GM23248 (cell line): ENCODE data around the gene TTLL13. TPM values are rescaled to one million over a fixed set of nuclear protein-coding genes. Genes with fewer than 3 reads are reported as not detected.
"Not testable (repeated sequence)": the region's sequence is repeated elsewhere in the genome, so short reads cannot be mapped to it uniquely, and the experiment has no call there.

Experiments
- DNase-seq: peaks from one replicate; pipeline ENCODE4 v3.0.0-alpha.2; 2015
- H2AFZ ChIP-seq: fragments of 200-600 bp; sonication (generic); 2 replicates; pipeline ENCODE4 v1.6.1; 2016; ENCODE audit warnings: antibody characterized with exemption
- H3F3A ChIP-seq: fragments of 200-600 bp; sonication (generic); 2 replicates; pipeline ENCODE4 v1.6.1; 2016; ENCODE audit warnings: mild to moderate bottlenecking, antibody characterized with exemption, mixed run types; ENCODE audit not compliant: insufficient read depth
- H3K27ac ChIP-seq: fragments of 200-600 bp; sonication (generic); 2 replicates; pipeline ENCODE4 v1.5.1; 2016; ENCODE audit warnings: mild to moderate bottlenecking
- H3K27me3 ChIP-seq: fragments of 200-600 bp; sonication (generic); replicated peaks from 2 replicates; pipeline ENCODE4 v1.6.1; 2016; ENCODE audit warnings: mild to moderate bottlenecking; ENCODE audit not compliant: insufficient read depth
- H3K36me3 ChIP-seq: fragments of 200-600 bp; sonication (generic); 2 replicates; pipeline ENCODE4 v1.6.1; 2016; ENCODE audit warnings: low read depth, mild to moderate bottlenecking
- H3K4me1 ChIP-seq: fragments of 200-600 bp; sonication (generic); 2 replicates; pipeline ENCODE4 v1.6.1; 2016; ENCODE audit warnings: mild to moderate bottlenecking; ENCODE audit not compliant: insufficient read depth
- H3K4me2 ChIP-seq: fragments of 200-600 bp; sonication (generic); one replicate; pipeline ENCODE4 v1.6.1; 2016; ENCODE audit warnings: mild to moderate bottlenecking; ENCODE audit not compliant: unreplicated experiment
- H3K4me3 ChIP-seq: fragments of 200-600 bp; sonication (generic); 2 replicates; pipeline ENCODE4 v1.5.1; 2016; ENCODE audit warnings: mild to moderate bottlenecking
- H3K79me2 ChIP-seq: fragments of 200-600 bp; sonication (generic); 2 replicates; pipeline ENCODE4 v1.6.1; 2016; ENCODE audit warnings: mild to moderate bottlenecking; ENCODE audit not compliant: insufficient read depth
- H3K9ac ChIP-seq: fragments of 200-600 bp; sonication (generic); 2 replicates; pipeline ENCODE4 v1.6.1; 2016; ENCODE audit warnings: mild to moderate bottlenecking
- H3K9me2 ChIP-seq: fragments of 200-600 bp; sonication (generic); 2 replicates; pipeline ENCODE4 v1.6.1; 2016; ENCODE audit warnings: mixed run types, mild to moderate bottlenecking, moderate library complexity; ENCODE audit not compliant: insufficient read depth
- H3K9me3 ChIP-seq: fragments of 200-600 bp; sonication (generic); one replicate; pipeline ENCODE4 v1.6.1; 2017; ENCODE audit warnings: low read depth
- H4K20me1 ChIP-seq: fragments of 200-600 bp; sonication (generic); 2 replicates; pipeline ENCODE4 v1.6.0; 2016; ENCODE audit not compliant: insufficient read depth
- EZH2 ChIP-seq: fragments of 200-600 bp; sonication (generic); IDR thresholded peaks from 2 replicates; pipeline ENCODE4 v1.6.1; 2018; ENCODE audit warnings: antibody characterized with exemption, mild to moderate bottlenecking; ENCODE audit not compliant: insufficient read depth, poor library complexity, severe bottlenecking
- EZH2phosphoT487 ChIP-seq: fragments of 200-600 bp; sonication (generic); IDR thresholded peaks from 2 replicates; pipeline ENCODE4 v1.6.1; 2018; ENCODE audit warnings: antibody characterized with exemption, moderate library complexity, mild to moderate bottlenecking, low read depth; ENCODE audit not compliant: insufficient read depth
- WGBS, 2 experiments: methylation state at CpG; one replicate each; pipeline ENCODE4 v1.1.6; 2015 to 2017; ENCODE audit warnings: low lambda C conversion rate in 2 of 2, low coverage in 1 of 2; ENCODE audit errors: missing lambda C conversion rate in 2 of 2; 5-methylcytosine and 5-hydroxymethylcytosine counted together
- in situ Hi-C: fragments of 300-500 bp; cut with MboI; formaldehyde crosslinking; loops from 2 replicates; pipeline ENCODE4 v1.15.0; 2020
- polyA plus RNA-seq: library from polyadenylated mRNA; unstranded; fragments of >200 nt; fragmentation: Nextera tagmentation; extraction: Ambion mirVana; gene quantifications from 2 replicates; pipeline ENCODE4 v1.2.1, GENCODE V29; 2016
- total RNA-seq: library from RNA; depleted of rRNA; stranded (reverse); fragments of >200 nt; shearing (Covaris generic); gene quantifications from 2 replicates; pipeline ENCODE4 v1.2.3, GENCODE V29; 2014

TTLL13 gene
- total and polyA plus RNA-seq, 2 experiments from 2014 or later = not detected

DNA sequence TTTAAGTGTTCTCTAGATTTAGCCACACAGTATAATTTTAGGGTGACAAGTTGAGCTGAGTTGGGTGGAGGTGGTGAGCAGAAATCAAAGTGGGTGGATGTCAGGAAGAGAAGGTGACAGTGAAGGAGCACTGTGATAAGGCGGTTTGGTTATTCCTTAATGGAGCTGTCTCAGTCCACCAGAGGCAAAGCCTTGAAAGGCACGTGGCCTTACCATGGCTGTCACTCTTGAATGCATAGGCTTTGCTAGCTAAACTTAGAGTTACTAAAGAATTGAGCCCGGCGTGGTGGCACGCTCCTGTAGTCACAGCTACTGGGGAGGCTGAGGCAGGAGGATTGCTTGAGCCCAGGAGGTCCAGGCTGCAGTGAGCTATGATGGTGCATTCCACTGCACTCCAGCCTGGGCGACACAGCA is 560 bp upstream of the TTLL13 start:
- peak overlapping the region; percentile 90 for H2AFZ ChIP-seq
- TF ChIP-seq EZH2 (no peak), EZH2phosphoT487 (no peak)

DNA sequence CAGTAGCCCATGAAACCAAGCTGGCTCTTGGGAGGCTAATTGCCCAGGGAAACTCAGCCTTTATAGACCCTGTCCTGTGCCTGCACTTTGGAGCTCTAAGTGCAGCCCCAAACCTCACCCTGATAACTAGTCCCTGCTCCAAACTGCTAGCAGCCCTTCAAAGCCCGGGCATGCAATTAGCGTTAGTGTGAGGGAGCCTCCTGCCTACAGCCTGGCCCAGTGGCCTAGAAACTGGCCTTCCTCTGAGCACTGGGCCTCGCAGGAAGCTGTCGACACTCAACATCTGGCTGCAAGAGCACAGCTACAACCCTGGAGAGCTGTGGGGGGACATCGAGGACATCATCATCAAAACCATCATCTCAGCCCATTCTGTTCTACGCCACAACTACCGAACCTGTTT is 8.4 kb downstream of the TTLL13 start:
- WGBS, 2 experiments = 73 to 78% methylated on average over 7 of the region's 7 CpGs

More for the DNA sequence above, 560 bp upstream of the TTLL13 start:
- H3F3A ChIP-seq = peaks cover 10% of the 10 kb centered on the region; the same call in 1 of the 2 replicates
- H3K9me2 ChIP-seq = no peaks in the 10 kb centered on the region
- no peaks in the 10 kb centered on the region for H3K9me3 ChIP-seq
- DNase-seq = no peak
- no peaks in the 10 kb centered on the region for H3K27me3 ChIP-seq
- 68 to 77% methylated on average over 5 to 6 of the region's 6 CpGs for WGBS, 2 experiments
- no peaks in the 10 kb centered on the region for H4K20me1 ChIP-seq
- no peaks in the 10 kb centered on the region for H3K4me1 ChIP-seq
- peak overlapping the region; percentile 81 for H3K4me2 ChIP-seq
- in situ Hi-C loops = no loop called here
- no peak overlapping the region for H3K9ac ChIP-seq
- no peaks in the 10 kb centered on the region for H3K79me2 ChIP-seq
- peak overlapping the region; percentile 81 for H3K4me3 ChIP-seq
- H3K27ac ChIP-seq = no peak overlapping the region
- no peaks in the 10 kb centered on the region for H3K36me3 ChIP-seq

DNA sequence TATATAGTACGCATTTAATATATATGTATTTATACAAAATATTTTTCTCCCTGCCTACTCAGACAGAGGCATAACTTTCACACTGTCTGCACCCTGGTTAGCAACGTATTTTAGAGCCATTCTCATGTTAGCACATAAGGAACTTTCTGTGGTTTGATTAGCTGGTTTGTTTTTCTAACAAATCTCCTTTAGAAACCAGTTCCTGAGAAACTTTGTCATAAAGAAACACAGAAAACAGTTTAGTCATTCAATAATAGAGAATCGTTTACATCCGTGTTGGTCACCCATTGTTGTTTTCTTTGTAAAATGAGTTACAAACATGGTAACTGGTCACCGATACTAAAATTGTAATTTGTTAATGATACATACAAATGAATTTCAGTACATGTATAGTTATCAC is 10.2 kb downstream of the TTLL13 start:
- Histone ChIP-seq H3K27me3 (no peaks in the 10 kb centered on the region), H3F3A (no peaks in the 10 kb centered on the region), H3K9me3 (no peaks in the 10 kb centered on the region), H3K4me1 (peaks cover 14% of the 10 kb centered on the region), H3K9me2 (no peaks in the 10 kb centered on the region), H2AFZ (no peak overlapping the region), H3K4me2 (no peak overlapping the region), H3K9ac (no peak overlapping the region), H4K20me1 (no peaks in the 10 kb centered on the region), H3K4me3 (no peak overlapping the region), H3K27ac (no peak overlapping the region), H3K36me3 (no peaks in the 10 kb centered on the region), H3K79me2 (no peaks in the 10 kb centered on the region)
- in situ Hi-C loops = no loop called here
- 80 to 90% methylated on average over 5 of the region's 5 CpGs for WGBS, 2 experiments
- no peak for TF ChIP-seq EZH2
- TF ChIP-seq EZH2phosphoT487 = no peak
- DNase-seq = no peak

More for the DNA sequence above, 8.4 kb downstream of the TTLL13 start:
- in situ Hi-C loops = no loop called here
- Histone ChIP-seq H3K36me3 (no peaks in the 10 kb centered on the region), H3K4me2 (no peak overlapping the region), H3K27me3 (no peaks in the 10 kb centered on the region), H3F3A (no peaks in the 10 kb centered on the region), H4K20me1 (no peaks in the 10 kb centered on the region), H3K27ac (no peak overlapping the region), H3K4me1 (peaks cover 13% of the 10 kb centered on the region), H2AFZ (no peak overlapping the region), H3K9ac (no peak overlapping the region), H3K79me2 (no peaks in the 10 kb centered on the region), H3K9me3 (no peaks in the 10 kb centered on the region), H3K4me3 (no peak overlapping the region), H3K9me2 (no peaks in the 10 kb centered on the region)
- TF ChIP-seq EZH2 = no peak
- no peak for TF ChIP-seq EZH2phosphoT487
- no peak for DNase-seq

DNA sequence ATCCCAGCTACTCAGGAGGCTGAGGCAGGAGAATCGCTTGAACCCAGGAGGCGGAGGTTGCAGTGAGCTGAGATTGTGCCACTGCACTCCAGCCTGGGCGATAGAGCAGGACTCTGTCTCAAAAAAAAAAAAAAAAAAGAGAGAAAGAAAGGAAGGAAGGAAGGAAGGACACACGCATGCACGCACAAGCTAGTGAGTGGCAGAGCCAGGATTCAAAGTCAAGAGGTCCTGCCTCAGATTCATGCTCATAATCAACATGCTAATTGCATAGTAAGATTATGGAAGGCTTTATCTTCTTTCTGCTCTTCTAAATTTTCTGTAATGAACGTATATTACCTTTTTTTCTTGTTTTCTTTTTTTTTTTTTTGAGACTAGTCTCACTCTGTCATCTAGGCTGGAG is 11.4 kb downstream of the TTLL13 start:
- H3K4me1 ChIP-seq = peaks cover 18% of the 10 kb centered on the region
- in situ Hi-C loops = not testable (repeated sequence)

DNA sequence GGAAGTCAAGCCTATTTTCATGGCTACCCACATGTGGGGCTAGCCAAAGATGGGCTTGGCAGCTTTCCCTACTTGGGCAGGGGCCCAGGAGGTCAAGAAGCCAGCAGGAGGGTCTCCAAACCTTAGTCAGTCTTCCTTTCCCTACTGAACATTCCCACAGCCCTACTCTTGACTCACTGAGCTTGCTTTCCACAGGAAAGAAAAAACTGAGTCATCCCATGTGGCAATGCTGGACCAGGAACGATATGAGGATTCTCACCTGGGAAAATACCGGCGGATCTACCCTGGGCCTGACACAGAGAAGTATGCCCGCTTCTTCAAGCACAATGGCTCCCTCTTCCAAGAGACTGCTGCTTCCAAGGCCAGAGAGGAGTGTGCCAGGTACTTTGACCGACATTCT is 12.5 kb downstream of the TTLL13 start:
- H3F3A ChIP-seq = peaks cover 4% of the 10 kb centered on the region; the same call in 1 of the 2 replicates
- no peaks in the 10 kb centered on the region for H3K9me3 ChIP-seq
- peaks cover 19% of the 10 kb centered on the region for H3K4me1 ChIP-seq
- TF ChIP-seq EZH2phosphoT487 = no peak
- TF ChIP-seq EZH2 = no peak
- no peaks in the 10 kb centered on the region; the same call in 1 of the 2 replicates for H4K20me1 ChIP-seq
- 0 out of 2 replicates have a peak overlapping the region, but pooled peaks have one; percentile 1 for H3K9ac ChIP-seq
- WGBS, 2 experiments = 68 to 69% methylated on average over 5 of the region's 5 CpGs
- in situ Hi-C loops = no loop called here
- no peaks in the 10 kb centered on the region for H3K27me3 ChIP-seq
- peak; percentile 72 for DNase-seq
- no peaks in the 10 kb centered on the region for H3K9me2 ChIP-seq
- 0 out of 2 replicates have a peak overlapping the region, but pooled peaks have one; percentile 3 for H3K27ac ChIP-seq
- no peak overlapping the region for H3K4me2 ChIP-seq
- H3K79me2 ChIP-seq = peaks cover 11% of the 10 kb centered on the region
- no peaks in the 10 kb centered on the region for H3K36me3 ChIP-seq
- H2AFZ ChIP-seq = no peak overlapping the region
- no peak overlapping the region for H3K4me3 ChIP-seq

More for the DNA sequence above, 11.4 kb downstream of the TTLL13 start:
- H4K20me1 ChIP-seq, H3K9me2 ChIP-seq, H2AFZ ChIP-seq, H3K9ac ChIP-seq, H3K4me3 ChIP-seq, H3K27ac ChIP-seq, H3K79me2 ChIP-seq, H3F3A ChIP-seq, DNase-seq, H3K36me3 ChIP-seq, H3K27me3 ChIP-seq, H3K9me3 ChIP-seq, H3K4me2 ChIP-seq: not testable (repeated sequence)
- WGBS, 2 experiments = 67 to 81% methylated on average over 4 to 6 of the region's 6 CpGs
